ENCODE data around the gene PTPRE.

The PTPRE gene

DNA sequence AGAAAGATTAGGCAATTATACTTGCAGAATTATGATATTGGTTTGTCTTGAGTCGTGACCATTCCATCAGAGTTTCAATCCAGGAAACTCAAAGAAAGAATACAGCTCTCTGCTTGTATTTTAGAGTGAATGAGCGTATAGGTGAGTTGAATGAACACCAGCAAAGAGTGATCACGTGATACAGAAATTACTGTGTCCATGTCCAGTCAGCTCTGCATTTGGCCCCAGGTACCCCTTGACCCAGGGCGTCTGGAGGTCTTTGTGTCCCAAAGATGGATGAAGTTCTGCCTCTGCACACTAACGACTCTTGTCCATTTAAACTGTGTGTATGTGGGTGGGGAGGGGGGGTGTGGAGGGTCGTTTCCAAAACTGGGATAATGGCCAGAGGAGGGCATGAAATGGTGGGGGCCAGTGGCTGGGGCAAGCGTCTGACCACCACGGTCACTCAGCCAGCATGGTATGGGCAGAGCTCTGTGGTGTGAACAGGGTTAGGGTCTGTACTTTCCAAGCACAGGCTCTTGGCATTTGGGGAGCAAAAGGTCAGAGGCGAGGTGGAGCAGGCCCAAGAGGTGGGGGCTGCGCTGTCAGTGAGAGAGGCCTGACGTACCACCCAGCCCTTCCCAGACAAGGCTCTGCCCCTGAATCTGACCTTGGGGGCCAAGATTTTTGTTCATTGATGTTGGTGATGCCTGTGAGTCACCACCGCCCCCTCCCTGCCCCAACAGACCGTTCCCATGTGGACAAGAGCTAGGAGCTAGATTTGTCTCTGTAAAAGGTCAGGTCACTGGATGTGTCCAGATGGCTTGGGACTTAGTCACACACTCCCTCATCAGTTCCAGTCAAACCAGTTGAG lies 1.4 kb downstream of the PTPRE start:
- no peak for DNase-seq (ENCODE audit: low read depth, low spot score)

GRCh38 chr10:127908959-127909267 lies 2.0 kb downstream of the PTPRE start:
- DNase-seq (ENCODE audit: low read depth, low spot score) = no peak

GRCh38 chr10:127909716-127910463 lies 3.0 kb downstream of the PTPRE start:
- no peak for DNase-seq (ENCODE audit: low read depth, low spot score)

- DNase-seq (ENCODE audit: low read depth, low spot score) = no peak
These were observed 3.5 kb downstream of the PTPRE start for GRCh38 chr10:127910464-127910770.

- no peak for DNase-seq (ENCODE audit: low read depth, low spot score)
These were observed 4.4 kb downstream of the PTPRE start for GRCh38 chr10:127911218-127911866.

DNA sequence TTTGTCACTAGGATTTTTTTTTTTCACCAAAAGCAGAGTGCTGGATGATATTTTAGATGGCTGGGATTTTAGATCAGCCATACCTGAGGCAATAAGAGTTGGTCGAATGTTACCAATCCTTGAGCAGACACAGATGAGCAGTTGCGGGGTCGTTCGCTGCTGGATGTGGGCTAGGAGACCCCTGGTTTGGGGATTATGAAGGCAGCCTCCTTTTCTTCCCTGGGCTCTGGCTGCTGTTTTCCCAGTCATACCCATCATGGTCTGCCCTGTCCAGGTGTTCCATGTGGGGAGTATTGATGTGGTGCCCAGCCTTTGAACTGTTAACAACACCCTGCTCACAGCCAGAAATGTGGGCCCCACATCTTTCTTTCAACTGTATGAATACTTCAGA lies 5.0 kb downstream of the PTPRE start:
- DNase-seq (ENCODE audit: low read depth, low spot score) = no peak

GRCh38 chr10:127912607-127913367 lies 5.9 kb downstream of the PTPRE start:
- DNase-seq (ENCODE audit: low read depth, low spot score) = no peak

DNA sequence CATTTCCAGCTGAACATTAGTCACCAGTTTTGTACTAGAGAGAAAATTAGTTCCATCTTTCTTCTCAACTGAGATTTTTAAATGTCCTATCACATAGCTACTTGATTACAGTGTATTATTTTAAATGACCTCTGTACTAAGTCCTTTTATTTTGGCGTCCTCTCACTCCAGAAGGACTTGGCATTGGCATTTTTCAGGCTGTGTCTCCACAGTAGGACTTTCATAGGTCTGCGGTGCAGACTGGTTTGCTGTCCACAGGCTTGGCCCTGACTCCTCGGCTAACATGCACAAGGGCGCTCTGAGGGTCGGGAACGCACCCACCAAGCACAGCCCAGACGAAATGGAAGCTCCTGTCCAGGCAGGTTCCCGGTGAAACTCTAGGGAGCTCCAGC lies 6.5 kb downstream of the PTPRE start:
- no peak for DNase-seq (ENCODE audit: low read depth, low spot score)

DNA sequence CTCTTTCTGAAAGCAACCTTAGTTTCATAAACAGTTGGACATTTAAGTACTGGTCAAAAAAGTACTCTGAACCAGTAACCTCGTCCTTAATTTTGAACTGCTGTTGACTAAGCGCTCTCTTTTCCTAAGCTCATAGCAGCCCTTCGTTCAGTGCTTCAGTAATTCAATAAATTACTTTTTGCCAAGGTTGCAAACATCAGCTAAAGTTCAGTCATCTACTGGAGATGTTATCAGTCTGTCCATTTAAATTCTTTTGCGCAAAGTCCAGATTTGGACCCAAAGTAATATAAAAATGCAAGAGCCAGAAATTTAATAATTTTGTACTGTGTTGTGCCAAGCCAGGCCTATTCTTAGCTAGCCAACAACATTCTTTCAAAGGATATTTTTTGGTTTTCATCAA lies 8.4 kb downstream of the PTPRE start:
- no peak for DNase-seq (ENCODE audit: low read depth, low spot score)

DNA sequence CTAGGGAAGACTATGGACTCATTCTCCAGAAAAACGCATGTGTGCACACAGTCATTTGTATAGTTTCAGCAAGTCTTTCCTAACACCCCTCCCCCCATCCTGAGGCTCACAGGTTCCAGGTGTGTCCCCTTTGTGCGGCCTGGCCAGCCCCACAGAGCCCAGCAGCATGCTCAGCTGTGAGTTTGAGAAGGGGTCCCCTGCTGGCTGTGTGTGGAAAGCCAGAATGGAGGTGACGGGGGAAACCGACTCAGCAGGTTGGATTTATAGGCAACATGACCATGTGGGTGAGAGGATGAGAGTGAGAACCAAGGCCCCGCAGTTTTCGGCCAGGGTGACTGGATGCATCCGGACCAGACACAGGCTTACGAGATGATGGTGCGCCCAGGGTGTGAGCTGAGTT lies 9.9 kb downstream of the PTPRE start:
- DNase-seq (ENCODE audit: low read depth, low spot score) = no peak

GRCh38 chr10:127918572-127918971 lies 11.7 kb downstream of the PTPRE start:
- no peak for DNase-seq (ENCODE audit: low read depth, low spot score)

GRCh38 chr10:127919418-127920271 lies 12.7 kb downstream of the PTPRE start:
- no peak for DNase-seq (ENCODE audit: low read depth, low spot score)

DNA sequence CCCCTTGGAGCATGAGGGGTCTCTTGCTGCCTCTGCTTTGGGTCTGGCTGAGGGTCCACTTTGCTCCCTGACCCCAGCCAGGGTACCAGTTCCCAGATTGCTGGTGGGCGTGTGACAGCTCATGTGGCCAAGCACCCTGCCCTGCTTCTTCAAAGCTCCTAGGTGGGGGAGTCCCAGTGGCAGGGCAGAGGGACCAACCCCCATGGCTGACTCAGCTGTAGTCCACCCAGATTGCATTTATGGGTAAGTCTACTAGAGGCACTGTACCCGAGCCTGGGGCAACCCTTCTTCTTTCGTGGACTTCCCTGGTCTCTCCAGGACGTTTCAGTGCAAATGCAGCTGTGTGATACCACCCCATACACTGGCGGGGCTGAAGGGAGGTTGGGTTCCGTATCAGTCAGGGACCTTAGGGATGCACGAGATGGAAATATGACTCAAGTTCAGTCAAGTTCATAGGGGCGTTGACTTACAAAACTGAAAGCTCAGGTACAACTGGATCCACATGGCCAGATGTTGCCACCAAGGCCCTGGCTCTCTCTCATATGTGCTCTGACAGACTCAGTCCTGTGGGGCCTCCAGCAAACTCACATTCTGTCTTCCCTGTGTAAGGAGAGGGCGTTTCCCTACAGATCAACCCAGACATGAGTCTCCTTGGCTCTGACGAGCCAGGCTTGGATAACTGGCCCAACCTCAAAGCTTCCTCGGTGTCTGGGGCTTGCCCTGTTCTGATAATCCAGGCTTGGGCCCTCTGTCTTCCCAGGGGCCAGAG lies 13.6 kb downstream of the PTPRE start:
- no peak for DNase-seq (ENCODE audit: low read depth, low spot score)

DNA sequence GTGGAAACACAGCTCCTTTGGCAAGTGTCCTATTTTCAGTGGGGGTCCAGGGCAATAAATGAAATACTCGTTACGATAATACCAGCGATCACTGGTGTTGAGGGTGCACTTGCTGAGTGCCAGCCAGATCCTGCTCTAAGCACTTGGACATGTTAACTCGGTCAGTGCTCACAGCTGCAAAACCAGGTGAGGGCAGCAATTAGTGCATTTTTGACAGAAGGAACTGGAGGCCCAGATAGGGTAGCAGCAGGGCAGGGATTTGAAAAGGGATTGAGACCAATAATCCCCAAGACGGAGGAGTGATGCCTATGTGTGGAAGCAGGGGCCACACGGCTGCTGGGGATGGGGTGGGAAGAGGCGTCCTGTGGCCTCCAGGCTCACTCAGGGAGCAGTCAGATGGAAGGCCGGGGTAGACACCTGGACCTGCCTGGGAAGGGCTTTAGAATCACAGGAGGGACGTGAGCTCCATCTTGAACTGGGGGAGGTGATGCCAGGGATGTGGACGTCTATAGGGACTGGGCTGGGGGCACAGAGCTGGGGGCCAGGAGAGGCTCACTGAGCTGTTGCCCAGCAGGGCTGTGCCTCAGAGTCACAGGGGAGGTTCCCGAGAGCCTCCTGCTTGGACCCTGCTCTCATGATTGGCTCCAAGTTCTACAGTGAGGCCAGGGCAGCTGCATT lies 14.3 kb downstream of the PTPRE start:
- no peak for DNase-seq (ENCODE audit: low read depth, low spot score)

DNA sequence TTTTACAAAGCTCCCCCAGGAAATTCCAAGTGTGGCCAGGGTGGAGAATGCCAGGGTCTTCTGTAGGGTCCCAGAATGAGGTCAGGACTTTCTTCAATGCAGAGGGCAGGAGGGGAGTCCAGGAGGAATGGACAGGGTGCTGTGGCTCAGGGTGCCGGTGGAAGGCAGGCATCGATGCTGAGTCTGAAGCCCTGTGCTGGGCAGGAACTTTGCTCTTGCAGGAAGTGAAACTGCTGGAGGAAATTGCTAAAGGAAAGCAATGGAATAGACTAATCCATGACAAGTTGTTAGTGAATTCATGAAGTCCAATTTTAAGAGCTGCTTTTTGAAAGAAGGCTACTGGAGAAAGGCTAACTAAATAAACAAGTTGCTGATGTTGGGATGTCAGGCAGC lies 14.8 kb downstream of the PTPRE start:
- DNase-seq (ENCODE audit: low read depth, low spot score) = no peak

GRCh38 chr10:127922206-127922605 lies 15.3 kb downstream of the PTPRE start:
- DNase-seq (ENCODE audit: low read depth, low spot score) = no peak

GRCh38 chr10:127922675-127923366 lies 15.9 kb downstream of the PTPRE start:
- DNase-seq (ENCODE audit: low read depth, low spot score) = peak; percentile 41

GRCh38 chr10:127923646-127924045 lies 16.7 kb downstream of the PTPRE start:
- no peak for DNase-seq (ENCODE audit: low read depth, low spot score)

GRCh38 chr10:127925471-127926207 lies 18.7 kb downstream of the PTPRE start:
- DNase-seq (ENCODE audit: low read depth, low spot score) = no peak

Data from smooth muscle cell of the brain vasculature (primary cell).